COLO668 (cell line): ENCODE measurements around the gene ZNF626.
"Not testable (repeated sequence)": the region's sequence is repeated elsewhere in the genome, so short reads cannot be mapped to it uniquely, and the experiment has no call there.

Experiments used
- DNase-seq: peaks from one replicate; lab custom pipeline; 2025; ENCODE audit not compliant: unreplicated experiment; lab: John Stamatoyannopoulos, UW

The ZNF626 gene

DNA sequence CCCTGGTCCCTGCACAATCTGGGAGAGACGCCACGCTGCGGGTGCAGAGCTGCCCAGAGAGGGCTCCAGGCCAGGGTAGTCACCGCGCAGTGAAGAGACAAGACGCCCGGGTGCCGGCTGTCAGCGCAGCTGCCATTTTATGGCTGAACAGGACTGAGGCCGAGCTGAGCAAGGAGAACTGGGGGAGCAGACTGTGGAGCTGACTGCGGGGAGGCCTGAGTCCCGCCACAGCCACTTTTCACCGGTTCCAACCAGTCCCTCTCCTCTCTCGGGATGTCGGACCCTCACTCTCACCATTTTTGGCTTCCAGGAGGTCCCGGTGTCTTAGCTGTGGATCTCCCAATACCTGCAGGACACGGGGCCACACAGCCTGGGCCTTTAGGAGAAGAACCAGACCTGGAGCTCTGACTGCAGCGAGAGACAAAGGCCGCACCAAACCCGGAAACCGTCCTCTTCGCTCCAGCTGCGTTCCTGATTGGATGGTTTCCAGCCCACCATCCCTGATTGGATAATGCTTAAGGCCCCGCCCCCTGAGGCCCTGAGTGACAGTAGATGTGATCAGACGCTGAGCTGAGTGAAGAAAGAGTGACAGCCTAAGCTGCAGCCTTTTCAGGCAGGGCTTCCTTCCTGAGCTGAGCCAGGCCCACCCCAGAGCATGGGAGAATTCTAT is at the start of gene ZNF626:
Gene ZNF626 (minus strand): TSS at position 422 of the 670 bp plus-strand sequence. CDS start 125 bp downstream, at position 297.
- DNase-seq: peak; percentile 73

DNA sequence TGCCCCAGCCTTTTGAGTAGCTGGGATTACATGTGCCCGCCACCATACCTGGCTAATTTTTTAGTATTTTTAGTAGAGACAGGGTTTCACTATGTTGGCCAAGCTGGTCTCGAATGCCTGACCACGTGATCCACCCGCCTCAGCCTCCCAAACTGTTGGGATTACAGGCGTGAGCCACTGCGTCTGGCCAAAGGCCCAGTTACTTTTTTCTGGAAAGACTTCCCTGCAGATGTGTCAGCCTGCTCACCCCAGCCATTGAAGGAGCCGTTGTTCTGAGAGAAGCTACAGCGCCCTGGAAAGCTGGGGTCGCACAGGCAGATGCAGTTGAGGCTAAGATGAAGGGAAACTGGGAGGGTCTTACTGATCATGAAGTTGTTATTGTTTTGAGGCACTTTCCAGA is 7.9 kb upstream of the ZNF626 start:
- no peak for DNase-seq

DNA sequence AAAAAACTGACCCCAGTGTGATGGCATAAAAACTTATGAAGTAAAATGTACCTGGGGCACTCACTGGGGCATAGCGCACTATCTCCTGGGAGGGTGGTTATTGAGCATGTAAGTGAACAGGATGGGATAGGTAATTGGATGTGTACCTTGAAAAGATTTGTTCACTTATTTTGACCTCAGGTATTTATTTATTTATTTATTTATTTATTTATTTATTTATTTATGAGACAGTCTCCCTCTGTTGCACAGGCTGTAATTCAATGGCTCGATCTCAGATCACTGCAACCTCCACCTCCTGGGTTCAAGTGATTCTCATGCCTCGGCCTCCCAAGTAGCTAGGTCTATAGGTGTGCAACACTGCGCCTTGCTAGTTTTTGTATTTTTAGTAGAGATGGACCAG is 5.9 kb upstream of the ZNF626 start:
- no peak for DNase-seq

DNA sequence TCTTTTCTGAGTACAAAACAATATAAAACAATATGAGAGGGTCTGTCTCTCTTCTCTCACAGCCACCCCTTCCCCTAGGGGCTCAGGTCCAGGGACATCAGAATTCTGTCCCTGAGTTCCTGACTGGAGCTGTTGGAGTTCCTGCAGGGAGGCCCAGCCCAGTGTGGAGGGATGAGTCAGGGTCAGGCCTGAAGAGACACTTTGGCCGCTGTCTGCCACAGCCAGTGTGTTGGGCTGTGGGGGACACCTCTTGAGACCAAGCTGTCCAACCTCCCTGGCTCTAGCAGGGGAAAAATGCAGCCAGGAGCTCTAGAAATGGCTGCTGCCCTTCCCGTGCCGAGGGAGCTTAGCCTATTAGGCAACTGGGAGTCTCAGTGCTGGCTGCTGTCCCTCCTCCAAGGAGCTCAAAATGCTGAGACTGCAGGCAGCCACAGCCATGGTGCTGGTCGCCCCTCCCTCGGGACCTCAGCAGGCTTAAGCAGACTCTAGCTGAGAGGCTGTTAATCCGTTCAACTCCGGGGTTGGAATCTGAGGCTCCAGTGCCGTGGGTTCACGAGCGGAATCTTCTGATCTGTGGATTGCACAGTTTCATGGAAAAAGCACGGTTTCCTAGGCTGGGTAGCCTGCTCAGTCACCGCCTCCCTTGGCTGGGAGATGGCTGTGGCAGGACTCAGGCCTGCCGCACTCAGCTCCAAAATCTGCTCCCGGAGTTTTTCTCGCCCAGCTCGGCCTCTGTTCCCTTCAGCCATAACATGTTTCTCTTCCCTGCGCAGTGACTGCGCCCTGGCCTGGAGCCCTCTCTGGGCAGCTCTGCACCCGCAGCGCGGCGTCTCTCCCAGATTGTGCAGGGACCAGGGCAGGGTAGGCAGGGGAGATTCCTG is 3.8 kb upstream of the ZNF626 start:
- DNase-seq: no peak

DNA sequence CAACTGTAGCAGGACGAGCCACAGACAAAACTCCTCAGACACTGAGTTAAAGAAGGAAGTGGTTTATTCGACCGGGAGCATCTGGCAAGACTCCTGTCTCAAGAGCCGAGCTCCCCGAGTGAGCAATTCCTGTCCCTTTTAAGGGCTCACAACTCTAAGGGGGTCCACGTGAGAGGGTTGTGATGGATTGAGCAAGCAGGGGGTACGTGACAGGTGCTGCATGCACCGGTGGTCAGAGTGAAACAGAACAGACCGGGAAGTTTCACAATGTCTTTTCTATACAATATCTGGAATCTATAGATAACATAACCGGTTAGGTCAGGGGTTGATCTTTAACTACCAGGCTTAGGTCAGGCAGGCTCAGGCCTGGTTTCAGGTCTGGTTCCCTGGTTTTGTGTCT is 3.1 kb upstream of the ZNF626 start:
- DNase-seq: not testable (repeated sequence)

DNA sequence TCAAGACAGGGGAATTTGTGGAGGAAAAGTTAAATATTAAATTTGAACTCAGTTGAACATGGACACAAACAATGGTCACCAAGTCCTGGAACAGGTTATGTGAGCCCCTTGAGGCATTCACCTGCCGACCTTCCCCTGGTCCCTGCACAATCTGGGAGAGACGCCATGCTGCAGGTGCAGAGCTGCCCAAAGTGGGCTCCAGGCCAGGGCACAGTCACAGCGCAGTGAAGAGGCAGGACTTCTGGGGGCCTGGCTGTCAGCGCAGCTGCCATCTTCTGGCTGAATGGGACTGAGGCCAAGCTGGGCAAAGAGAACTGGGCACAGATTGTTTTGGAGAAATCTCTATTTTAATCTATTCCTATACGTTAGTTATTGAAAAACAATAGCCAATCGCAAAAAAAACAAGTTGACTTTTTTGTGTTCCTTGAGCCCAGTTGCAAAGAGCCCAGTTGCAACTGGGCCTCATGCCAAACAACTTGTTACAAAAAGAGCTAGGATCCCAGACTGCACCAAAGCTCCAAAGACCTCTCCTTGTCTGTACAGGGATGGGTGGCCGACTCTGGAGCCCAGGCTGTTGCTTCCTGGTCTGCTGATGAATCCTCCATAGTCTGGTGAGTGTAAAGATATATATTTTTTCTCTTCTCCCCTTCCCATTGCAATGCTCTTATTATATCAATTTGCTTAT is 1.2 kb upstream of the ZNF626 start:
- DNase-seq: no peak

DNA sequence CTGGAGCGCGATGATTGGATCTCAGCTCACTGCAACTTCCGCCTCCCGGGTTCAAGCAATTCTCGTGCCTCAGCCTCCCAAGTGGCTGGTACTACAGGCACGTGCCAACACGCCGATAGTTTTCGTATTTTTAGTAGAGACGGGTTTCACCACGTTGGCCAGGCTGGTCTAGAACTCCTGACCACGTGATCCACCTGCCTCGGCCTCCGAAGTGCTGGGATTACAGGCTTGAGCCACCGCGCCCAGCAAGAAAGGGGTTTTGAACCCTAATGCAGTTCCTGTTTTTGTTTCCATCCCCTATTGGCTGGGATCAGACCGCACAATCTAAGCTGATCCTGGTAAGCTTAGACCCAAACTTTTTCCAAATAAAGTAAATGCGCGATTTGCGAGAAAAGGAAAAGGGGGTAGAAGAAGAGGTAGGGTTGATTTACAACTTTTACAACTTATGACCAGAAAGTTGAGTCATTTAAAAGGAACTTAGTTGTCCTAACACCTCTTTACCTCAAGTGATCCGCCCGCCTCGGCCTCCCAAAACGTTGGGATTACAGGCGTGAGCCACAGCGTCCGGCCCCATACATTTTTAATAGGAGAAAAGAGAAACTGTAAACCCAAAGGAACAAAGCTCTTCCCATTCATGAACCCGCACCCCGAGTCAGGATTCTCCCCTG is 764 bp downstream of the ZNF626 start:
- DNase-seq: no peak

DNA sequence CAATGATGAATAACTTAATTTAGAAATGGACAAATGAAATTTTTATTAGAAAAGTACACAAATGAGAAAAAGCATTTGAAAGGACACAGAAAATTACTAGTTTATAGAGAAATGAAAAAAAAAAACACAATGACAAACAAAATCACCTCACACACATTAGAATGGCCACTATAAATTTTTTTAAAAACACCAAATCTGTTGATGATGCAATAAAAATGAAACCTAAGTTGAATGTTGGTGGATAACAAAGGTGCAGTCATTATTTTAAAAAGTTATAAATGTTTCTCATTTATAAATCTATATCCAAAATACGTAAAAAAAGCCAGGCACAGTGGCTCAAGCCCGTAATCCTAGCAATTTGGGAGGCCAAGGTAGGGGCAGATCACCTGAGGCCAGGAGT is 20.8 kb downstream of the ZNF626 start:
- no peak for DNase-seq

DNA sequence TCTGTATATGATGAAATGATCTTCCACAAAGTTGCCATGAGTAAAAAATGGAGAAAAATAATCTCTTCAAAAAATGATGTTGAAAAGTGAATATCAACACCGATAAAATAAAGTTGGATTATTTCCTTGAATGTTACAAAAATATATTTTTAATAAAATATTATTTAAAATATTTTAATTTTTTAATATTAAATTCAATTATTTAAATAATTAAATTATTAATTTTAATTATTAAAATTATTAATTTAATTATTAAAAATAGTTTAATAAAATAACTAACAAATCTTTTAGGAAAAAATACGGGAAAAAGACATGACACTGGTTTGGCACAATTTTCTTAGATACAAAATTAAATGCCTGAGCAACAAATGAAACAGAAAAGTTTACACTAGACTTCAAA is 21.3 kb downstream of the ZNF626 start:
- no peak for DNase-seq

DNA sequence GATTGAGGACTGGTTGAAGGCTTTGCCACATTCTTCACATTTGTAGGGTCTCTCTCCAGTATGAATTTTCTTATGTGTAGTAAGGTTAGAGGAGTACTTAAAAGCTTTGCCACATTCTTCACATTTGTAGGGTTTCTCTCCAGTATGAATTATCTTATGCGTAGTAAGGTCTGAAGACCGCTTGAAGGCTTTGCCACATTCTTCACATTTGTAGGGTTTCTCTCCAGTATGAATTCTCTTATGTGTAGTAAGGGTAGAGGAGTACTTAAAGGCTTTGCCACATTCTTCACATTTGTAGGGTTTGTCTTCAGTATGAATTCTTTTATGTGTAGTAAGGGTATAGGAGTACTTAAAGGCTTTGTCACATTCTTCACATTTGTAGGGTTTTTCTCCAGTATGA is 36.8 kb downstream of the ZNF626 start:
- not testable (repeated sequence) for DNase-seq

DNA sequence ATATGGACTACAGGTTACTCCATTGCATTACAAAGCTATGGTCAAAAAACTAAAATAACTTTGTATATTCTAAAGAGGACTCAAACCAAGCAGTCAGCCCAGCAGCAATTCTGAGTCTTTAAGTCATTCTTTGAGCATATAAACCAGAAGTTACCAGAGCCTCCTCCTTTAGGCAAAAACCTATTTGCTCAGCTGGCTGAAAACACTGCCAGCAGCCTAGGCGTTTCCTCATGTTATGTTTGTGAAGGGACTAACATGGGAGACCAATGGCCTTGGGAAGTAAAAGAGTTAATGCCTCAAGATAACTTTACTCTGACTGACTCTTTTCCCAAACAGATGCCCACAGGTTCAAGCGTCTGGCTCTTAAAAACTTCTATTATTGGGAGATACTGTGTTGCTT is 45.3 kb downstream of the ZNF626 start:
- DNase-seq: no peak

DNA sequence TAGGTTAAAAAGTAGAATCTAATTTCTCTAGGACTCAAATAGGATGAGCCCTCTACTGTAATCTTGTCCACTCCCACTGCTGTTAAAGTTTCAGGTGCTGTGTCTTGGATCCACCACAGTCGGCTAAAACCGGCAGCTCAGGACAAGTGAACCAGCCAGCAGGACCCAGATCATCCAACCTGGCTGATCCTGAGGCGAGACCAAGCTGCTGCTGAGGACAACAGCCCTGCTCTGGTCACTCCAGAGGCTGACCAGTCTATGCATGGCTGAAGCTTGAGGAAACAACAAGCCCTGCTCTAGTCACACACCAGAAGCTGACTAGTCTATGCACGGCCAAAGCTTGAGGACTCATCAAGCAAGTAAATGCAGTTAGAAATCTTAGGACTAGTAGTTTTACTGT is 46.4 kb downstream of the ZNF626 start:
- DNase-seq: not testable (repeated sequence)

DNA sequence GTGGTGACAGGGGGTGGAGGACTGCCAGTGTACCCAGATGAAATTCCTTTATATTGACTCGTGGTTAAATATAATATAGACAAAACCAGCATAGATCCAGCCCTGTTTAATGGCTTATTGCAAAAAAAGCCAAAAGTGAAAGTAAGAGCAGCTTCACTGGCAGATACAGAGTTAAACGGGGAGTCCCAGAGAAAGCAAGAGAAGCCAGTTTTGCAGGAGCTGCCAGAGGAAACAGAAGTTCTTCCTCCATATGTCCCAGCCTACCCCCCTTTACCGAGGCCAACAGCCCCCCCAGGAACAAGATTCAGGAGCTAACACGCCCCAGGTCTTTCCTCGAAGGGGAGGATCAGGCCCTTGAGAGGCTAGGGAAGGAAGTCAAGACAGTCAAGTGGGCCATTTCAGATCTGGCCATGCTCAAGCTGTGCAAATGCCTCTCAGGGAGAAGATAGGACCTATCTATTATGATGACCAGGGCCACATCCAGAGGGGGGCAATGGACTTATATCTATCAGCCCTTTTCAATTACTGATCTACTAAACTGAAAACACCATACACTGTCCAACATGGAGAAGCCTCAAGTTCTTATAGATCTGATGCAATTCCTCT is 48.6 kb downstream of the ZNF626 start:
- DNase-seq: no peak

DNA sequence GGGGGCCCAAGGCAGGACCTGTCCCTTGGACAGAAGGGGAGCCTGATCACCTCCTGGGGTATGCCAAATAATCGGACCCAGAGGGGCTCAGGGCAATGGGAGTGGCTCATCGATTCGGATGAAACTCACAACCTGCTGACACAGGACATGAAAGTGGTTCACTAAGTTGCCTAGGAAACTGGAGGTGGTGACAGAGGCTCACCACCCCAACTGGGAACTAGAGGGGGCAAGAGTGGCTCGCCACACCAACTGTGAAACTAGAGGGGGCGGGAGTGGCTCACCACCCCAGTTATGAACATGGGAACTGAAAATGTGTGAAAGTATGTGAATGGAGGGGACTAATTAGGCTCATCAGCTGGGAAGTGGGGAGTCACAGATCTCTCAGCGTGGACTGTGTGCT is 49.5 kb downstream of the ZNF626 start:
- DNase-seq: no peak

DNA sequence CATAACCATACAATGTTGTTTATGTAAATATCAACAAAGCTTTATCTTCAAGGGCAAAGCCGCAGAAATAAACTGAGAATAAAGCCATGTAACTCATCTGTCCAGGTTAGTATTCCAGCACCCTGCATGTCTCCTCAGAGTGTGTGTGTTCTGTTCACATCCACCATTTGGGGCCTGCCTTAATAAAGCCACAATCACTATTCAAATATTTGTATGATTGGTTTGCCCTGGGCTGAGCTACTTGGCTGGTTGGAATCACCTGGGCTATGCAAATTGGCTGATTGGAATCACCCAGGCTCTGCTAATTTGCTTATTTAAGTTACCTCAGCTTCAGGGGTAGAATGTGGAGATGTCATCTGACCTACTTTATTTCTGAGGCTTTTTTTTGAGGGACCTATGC is 53.4 kb downstream of the ZNF626 start:
- DNase-seq: no peak
